Effector CD8-positive, alpha-beta T cell (primary cell): ENCODE results near the gene ETV6.

Experiments
- DNase-seq: peaks from one replicate; lab custom pipeline; 2025; lab: John Stamatoyannopoulos, UW

Gene ETV6

DNA sequence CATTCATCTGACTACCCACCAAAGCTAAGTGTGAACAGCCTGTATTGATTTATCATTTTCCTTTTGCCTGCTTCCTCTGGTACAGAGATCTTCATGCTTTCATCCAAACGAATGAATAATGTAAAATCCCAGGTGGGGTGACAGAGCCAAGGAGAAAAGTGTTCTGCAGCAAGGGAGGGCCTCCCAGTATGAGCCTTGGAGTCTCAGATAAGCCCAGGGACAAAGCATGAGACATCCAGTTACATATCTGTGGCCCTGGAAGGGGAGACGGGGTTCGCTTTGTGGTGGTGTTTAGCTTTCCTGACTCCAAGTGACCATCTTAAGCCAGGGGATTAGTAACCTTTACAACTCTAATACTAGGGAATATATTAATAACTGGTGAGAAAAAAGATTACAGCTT is 177.1 kb downstream of the ETV6 start:
- no peak for DNase-seq

DNA sequence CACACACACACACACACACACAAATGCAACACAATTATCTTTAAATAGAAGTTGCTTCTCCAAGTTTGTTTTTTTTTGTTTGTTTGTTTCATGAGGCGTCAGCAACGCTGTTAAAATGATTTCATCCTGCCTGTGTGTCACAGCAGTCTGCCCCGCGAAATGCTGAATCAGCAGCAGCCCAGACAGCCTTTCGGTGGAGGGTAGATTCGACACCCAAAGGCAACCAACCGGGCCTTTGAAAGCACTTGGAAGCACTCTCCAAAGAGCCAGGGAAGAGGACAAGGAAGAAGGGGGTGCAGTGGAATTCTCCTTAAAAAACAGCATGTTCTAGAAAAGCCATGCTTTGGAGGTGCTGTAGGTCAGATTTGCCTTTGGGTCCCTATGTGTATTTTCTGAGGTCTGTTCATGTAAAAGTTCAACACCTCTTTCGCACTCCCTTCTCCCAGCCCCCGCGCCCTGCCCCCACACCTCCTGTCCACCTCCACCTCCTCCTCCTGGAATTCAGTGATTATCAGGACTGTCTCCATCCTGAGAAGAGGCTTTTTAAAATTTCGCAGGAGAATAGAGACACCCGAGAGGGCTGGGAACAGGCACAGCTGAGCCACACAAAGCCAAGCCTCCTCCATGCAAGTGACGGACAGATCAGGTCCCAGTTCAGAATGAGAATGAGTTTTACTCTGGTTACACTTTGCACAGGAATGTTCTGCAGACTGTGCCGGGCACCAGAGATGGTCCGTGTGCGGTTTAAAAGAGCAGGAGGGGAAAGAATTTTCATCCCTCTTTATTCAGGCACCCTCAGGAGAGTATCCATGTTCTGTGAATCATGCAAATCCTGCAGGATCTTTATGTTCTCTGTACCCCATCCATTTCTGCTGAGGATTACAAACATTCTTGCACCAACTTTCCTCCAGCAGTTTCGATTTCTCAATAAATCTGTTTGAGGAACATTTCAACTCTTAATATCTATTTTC is 177.9 kb downstream of the ETV6 start:
- DNase-seq: no peak

DNA sequence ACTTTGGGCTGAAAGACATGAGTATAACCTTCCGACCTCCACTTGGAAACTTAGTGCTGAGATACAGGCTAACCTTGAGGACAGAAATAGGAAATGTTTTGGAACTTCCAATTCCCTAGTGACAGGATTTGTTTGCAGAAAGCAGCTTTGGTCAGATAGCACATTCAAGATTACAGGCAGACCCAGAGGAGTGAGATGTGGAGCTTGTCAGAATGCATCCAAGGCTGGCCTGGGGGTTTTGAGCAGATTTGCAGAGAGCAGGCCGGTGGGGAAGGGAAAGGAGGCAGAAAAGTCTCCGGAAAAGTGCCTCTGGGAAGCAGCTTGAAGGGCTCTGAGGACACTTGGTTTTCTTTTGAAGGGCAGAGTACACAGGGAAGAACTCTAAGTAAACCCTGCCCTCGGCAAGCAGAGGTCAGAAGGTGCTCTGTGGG is 180.3 kb downstream of the ETV6 start:
- no peak for DNase-seq

DNA sequence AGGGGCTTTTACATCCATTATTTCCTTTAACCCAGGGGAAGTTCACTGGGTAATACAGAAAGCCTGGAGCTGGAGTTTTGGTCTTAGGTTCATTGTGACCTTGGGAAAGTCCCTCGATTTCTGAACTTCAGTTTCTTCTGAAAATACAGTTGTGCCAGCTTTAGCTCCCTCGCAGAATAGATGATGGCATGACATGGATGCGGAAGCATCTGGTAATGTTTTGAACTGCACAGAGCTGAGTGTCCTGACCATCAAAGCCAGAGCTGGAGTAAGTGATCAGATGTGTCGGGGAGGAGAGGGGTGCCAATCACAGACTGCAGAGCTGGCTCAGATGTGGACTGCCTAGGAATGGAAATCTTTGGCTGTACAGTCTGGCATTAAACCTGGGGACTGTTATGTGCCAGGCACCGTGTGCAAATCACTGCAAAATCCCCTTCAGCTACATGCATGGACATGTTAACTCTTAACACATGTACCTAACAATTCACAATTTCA is 180.9 kb downstream of the ETV6 start:
- no peak for DNase-seq

DNA sequence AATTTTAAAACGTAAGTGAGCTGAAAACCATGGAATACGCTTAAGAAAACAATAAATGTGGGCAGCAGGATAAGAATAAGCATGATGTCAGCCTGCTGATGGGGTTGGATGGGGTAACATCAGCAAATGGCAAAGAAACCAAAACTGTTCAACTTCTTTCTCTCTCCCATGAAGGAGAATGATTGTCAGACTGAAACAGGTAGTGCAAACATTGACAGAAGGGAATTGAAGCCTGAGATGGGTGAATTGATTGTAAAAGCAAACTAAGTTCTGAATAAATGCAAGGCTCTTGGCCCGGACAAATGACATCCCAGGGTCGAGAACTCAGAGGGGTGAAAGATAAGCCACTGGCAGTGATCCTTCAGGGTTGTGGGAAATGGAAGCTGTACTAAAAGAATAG is 182.6 kb downstream of the ETV6 start:
- DNase-seq: no peak

DNA sequence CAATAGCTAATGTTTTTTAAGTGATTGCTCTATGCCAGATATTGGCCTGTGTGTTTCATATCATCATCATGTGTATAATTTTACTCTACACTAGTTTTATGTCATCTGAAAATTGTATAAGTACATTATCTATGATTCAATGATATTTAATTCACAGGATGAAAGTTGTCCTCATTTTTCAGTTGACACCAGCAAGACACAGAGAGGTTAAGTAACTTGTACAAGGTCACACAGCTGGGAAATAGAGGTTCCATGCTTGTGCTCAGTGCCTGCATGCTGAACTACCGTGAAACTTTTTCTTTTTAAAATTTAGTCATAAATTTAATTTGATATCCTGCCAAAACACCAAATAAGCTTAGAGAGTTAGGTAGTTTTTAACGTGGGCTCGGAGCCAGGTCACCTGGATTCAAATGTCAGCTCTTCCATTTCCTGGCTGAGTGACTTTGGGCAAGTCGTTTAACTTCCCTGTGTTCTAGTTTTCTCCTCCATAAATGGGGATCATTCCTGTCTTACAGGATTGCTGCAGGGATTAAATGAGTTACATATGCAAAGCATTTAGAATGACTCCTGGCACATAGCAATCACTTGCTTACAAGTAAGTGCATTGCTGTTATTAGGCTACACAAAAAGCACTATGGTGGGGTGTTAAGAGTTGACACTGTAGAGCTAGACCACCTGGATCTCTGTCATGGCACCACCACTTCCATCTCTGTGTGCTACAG is 183.9 kb downstream of the ETV6 start:
- DNase-seq: no peak

DNA sequence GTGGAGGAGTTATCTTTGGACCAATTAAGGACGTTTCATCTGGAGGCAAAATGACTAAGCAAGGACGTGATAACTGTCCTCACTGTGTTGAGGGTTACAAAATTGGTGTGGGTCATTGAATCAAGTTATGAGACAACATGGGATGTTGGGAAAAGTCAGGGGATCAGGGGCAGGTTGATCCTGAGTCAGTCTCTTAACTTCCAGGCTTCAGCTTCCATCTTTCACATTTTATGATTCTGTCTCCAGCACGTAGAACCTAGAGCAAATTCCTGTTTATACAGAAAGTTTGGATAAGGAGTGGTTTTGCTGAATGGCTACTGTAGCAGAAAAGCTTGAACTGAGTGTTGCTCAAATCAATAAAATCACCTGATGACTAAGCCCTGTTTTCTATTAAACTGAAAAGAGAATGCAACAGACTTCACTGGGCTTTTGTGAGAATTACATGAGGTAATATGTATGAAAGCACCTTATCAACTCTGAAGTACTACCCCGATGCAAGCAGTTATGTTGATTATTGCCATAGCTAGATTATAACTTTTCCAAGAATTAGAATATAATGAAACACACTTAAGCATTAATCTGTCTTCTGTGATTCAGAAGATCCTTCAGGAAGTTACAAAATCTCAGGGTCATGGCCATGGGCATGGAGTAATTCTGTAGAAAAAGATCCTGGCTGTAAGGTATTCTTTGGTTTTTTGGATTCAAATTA is 184.8 kb downstream of the ETV6 start:
- no peak for DNase-seq

DNA sequence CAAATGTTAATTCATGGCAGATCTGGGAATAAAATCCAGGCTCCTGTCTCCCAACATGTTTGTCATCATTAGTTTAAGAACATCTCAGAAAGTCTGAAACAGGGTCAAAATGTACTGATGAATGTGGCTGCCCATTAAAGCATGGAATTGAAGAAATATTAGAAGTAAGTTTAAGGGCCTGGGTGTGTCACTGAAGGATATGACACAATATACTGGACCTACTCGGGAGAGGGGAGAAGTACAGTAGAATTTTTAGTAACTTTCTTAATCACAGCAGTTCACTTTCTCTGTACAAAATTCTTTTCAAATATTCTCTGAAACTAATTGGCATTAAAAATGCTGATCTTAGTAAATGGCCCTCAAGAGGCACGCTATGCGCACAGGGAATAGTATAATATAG is 185.5 kb downstream of the ETV6 start:
- DNase-seq: no peak

DNA sequence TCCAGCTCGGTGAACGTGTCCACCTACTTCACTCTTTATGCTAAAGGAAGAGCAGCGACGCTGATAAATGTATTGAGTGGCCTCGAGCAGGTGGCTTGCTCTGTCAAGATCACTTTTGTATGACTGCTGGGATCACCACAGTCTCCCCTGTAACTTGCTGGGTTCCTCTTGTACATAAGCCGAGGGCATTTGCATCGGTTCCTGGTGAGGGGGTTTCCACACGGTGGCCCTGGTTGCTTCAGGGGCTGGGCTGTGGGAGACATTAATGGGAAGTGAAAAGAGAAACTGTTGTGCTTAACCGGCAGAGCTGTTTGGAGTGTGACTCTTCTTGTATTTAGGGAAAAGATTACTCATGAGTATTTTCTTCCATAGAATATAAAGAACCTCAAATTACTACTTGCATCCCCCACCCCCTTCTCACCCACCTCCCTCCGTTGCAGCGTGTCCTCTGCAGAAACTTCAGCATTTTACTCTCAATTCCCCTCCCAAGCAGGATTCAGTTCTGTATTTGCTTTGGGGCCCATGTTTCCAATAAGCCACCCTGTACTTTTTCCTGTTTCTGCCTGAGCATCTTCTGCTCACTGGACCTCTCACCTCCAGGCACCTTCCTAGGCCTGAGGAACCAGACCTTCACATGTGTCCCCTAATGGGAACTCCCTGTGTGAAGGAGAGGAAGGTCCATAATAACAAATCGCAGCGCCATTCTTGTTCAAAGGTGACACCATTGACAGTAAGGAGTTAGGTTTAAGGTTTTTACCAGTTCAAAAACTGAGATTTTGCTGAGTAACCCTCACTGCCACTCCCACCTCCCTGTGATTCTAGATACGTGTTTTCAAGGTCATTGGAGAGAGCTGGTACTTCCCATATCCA is 187.0 kb downstream of the ETV6 start:
- DNase-seq: no peak

DNA sequence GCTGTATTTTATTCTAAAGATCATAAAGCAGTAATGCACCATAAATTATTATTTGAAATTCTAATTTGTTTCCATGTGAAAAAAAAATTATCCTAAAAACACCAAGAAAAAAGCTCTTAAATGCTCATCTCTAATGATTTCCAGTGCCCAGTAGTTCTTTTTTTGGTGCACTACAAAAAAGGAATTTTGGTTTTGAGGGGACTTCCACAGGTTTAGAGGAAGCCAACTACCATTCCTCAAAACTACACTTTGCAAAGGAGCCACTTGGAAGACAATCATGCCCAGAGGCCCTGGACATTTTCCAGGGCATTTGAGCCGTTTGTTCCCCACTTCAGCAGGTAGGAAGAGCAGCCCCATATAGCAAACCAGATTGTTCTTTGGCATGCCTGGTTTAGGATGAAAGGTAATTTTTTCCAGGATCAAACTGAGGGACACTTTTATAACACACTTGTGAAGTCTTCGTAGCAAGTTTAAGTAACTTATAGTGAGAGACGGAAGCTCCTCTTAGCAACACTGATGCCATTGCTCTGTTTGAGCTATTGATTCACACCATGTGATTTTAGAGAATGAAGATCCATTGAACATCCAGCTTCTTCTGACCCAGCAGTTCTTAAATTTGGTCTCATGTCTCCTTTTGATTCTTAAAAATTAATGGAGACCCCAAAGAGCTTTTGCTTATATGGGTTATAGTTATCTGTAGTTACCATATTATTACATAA is 187.9 kb downstream of the ETV6 start:
- DNase-seq: no peak

DNA sequence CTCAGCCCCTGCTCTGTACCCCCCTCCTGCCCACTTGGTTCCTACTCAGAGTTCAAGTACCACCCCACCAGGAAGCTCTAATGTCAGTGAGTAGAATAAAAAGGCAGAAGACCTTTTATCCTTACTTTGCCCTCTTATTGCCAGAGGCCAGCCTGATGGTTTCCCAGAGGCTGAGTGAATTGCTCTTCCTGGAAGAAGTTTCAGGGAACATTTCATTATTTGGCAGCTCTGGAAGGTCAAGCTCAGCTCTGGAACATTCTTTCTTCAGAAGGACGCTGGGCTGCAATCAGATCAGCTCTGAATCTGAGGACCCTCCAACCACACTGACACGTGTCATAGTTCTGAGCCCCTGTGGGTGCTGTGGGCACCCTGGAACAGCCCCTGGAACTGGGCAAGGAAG is 188.9 kb downstream of the ETV6 start:
- DNase-seq: no peak

DNA sequence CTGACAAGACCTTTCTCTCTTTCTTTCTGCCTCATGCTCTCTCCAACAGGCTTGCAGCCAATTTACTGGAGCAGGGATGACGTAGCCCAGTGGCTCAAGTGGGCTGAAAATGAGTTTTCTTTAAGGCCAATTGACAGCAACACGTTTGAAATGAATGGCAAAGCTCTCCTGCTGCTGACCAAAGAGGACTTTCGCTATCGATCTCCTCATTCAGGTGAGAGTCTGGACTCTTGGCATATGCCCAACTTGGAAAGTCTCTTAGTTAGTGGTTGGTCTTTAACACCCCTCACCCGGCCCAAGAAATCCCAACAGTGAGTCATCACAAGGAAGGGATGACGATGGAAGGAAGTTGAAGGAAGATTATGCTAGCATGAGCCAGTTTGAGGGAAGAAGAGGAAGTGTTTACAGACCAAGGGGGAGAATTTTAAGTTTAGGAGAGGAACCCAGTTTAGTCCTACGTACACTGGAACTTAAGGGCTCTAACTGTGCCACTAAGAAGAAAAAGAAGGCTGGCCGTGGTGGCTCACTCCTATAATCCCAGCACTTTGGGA is 189.7 kb downstream of the ETV6 start:
- no peak for DNase-seq

DNA sequence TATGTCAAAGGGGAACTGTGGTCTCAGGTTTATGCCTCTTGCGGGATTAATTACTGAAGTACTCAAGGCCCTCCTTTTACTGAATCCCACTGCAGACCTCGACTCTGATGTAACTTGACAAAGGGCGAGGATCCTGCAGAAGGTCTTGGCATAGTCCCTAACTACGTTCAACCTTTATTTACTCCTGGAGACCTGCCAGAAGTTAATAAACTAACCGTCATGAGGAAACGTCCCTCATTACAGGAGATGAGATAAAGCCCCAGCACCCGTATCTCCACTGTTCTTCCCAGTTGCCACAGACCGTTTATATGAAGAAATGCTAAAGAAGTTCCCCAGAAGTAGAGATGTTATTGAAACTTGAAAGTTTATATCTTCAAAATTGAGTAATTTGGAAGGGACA is 190.9 kb downstream of the ETV6 start:
- no peak for DNase-seq

DNA sequence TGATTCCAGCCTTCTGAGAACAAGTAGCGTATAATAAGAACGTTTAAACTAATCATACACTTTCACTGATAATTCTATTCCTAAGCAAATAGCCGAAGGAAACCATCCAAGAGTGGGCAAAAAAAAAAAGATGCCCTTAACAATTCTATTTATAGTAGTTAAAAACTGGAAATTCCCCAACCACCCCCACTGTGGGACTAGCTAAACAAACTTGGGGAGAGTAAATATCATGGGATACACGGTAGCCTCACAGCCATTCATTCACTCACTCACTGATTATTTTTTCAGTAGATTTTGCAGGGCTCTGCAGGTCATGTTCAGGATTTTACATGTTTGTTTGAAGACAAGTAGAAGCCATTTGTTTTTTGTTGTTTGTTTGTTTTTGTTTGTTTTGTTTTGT is 197.0 kb downstream of the ETV6 start:
- no peak for DNase-seq

DNA sequence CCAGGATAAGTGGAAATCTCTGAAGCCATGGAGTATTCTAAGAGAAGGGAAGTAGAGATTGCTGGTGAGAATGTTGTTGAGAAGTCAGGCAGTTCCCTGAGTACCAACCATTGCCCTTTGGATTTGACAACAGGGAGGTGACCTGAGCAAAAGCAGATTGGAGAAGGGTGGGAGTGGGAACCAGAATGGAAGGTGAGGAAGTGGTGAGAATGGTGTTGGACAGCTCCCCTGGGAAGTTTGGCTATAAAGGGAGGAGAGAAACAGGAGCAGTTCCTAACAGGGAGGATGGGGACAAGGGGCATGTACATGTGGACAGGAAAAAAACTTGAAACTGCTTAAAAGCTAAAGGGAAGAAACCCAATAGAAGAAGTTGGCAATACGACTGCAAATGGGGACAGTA is 198.1 kb downstream of the ETV6 start:
- no peak for DNase-seq

DNA sequence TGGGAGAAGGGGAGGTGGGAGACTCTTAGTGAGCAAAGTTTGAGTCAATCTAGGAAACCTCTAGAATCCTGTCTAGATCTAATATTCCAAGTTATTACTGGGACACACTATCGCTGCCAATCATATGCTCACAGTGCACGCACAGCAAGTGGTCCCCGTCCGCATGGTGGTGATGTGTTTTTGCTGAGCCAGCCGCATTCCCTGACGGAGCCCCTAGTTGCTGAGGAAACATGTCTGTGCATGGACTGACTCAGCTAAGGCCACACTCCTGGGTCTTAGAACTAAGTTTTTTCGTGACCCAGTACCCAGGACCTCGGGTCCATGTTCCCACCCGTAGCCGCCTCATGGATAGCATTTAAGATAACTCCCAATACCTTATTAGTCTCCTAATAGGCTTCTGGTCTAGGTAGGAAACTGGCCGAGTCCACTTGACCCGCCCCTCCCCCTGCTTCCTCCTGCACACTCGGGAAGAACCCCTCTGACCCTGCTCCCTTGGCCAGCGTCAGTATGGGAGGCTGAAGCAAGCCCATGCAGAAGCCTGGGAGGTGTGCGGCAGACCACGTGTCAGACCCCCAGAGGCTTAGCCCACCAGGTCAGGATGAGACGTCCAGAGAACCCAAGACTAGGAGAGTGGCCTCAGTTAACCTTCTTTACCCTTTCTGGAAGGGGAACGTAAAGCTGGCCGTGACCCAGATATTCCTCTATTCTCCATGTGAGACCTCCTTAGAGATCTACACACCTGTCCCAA is 200.5 kb downstream of the ETV6 start:
- DNase-seq: no peak

DNA sequence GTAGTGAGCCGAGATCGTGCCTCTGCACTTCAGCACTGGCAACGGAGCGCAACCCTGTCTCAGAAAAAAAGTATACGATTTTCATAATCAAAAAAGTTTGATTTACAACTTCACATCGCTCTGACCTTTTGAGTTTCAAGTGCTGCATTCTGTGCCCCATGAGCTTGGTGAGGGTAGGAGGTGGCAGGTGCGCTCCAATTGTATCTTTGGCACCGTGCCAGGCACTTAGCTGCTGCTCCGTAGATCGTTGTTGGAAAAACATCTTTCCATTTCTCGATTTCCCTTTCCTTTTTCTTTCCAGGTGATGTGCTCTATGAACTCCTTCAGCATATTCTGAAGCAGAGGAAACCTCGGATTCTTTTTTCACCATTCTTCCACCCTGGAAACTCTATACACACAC is 203.7 kb downstream of the ETV6 start:
- DNase-seq: no peak

DNA sequence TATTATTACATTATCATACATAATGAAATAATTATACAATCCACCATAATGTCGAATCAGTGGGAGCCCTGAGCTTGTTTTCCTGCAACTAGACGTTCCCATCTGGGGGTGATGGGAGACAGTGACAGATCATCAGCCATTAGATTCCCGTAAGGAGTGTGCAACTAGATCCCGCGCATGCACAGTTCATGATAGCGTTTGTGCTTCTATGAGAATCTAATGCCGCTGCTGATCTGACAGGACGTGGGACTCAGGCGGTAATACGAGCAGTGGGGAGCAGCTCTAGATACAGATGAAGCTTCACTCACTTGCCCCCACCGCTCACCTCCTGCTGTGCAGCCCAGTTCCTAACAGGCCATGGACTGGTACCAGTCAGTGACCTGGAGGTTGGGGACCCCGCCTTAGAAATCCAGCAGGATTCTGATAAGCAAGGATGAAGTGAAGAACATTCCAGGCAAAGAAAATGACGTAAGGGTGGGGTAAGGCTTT is 204.6 kb downstream of the ETV6 start:
- DNase-seq: no peak

DNA sequence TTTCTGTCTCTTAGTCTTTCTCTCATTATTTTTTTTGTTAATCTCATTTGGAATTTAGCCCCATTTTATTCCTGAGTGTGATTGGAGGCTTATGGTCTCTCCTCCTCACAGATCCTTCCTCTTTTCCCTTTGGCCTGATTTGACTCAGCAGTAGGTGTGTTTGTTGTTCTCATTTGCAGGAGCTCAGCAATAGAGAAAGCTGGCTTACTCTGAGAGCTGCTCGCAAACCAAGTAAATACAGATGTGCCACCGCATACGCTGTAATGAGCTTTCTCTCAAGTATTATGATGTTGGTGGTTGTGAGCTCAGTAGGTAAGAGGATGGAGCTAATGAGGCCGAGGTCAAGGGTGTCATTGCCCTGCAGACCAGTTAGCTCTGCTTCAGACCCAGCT is 206.5 kb downstream of the ETV6 start:
- DNase-seq: no peak

DNA sequence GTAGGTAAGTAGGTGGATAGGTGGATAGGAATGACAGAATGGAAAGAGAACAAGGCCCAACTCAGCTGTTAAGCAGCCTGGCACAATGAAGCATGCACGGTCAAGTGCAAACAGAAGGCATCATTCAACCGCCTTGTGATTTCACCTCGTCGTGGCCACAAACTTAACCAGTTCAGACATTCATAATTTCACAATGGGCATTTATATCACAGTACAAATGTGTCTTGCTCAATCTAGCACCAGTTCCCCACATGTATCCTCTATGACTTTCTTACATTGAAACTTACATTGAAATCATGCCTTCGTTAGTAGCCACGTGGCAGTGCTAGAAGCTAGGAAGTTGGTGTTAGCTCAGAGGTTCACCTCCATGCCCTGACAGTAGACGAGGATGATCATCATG is 207.5 kb downstream of the ETV6 start:
- DNase-seq: no peak
